ENCODE measurements around the gene CTNNA3.

Gene CTNNA3

DNA sequence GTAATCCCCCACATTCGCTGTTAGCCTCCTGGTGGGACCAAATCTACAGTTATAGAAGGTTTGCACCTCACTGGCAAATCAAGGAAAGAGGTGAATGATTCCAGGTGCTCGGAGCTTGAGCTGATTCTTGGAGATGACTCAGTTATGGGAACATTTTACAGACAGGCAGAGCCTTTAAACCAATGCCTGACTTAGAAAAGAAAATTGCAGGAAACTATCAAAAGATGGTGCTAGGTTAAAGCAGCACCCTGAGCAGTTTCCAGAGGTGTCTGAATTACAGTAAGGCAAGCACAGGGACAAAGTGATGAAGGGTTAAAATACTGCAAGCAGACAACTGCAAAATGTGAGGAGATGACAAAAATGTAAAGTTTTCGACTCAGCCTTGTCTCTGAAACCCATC lies 767.2 kb downstream of the CTNNA3 start:
- TF ChIP-seq, protein P1, sequence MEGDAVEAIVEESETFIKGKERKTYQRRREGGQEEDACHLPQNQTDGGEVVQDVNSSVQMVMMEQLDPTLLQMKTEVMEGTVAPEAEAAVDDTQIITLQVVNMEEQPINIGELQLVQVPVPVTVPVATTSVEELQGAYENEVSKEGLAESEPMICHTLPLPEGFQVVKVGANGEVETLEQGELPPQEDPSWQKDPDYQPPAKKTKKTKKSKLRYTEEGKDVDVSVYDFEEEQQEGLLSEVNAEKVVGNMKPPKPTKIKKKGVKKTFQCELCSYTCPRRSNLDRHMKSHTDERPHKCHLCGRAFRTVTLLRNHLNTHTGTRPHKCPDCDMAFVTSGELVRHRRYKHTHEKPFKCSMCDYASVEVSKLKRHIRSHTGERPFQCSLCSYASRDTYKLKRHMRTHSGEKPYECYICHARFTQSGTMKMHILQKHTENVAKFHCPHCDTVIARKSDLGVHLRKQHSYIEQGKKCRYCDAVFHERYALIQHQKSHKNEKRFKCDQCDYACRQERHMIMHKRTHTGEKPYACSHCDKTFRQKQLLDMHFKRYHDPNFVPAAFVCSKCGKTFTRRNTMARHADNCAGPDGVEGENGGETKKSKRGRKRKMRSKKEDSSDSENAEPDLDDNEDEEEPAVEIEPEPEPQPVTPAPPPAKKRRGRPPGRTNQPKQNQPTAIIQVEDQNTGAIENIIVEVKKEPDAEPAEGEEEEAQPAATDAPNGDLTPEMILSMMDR (IDR thresholded peaks at IDR 0.05; ENCODE audit: low read depth, low read length): no peak
- DNase-seq (ENCODE audit: low read depth in 2 of 2): no peak

GRCh38 chr10:66927971-66928770 lies 767.8 kb downstream of the CTNNA3 start:
- DNase-seq (ENCODE audit: low read depth in 2 of 2): peak; percentile 1 to 46
- TF ChIP-seq, protein P1 (IDR thresholded peaks at IDR 0.05; ENCODE audit: low read depth, low read length): no peak
- H3K4me3 ChIP-seq (replicated peaks in 1 of 2; ENCODE audit: low read depth in 2 of 2, low read length in 2 of 2): peak overlapping the region in 1 of 2 donors; percentile 39

More for the DNA sequence above, 767.2 kb downstream of the CTNNA3 start:
- no peak overlapping the region for H3K4me3 ChIP-seq (replicated peaks in 1 of 2; ENCODE audit: low read depth in 2 of 2, low read length in 2 of 2)

DNA sequence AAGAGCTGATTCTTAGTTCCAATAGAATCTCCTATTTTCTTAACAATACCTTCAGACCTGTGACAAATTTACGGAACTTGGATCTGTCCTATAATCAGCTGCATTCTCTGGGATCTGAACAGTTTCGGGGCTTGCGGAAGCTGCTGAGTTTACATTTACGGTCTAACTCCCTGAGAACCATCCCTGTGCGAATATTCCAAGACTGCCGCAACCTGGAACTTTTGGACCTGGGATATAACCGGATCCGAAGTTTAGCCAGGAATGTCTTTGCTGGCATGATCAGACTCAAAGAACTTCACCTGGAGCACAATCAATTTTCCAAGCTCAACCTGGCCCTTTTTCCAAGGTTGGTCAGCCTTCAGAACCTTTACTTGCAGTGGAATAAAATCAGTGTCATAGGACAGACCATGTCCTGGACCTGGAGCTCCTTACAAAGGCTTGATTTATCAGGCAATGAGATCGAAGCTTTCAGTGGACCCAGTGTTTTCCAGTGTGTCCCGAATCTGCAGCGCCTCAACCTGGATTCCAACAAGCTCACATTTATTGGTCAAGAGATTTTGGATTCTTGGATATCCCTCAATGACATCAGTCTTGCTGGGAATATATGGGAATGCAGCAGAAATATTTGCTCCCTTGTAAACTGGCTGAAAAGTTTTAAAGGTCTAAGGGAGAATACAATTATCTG lies 768.6 kb downstream of the CTNNA3 start:
- no peak overlapping the region for H3K4me3 ChIP-seq (replicated peaks in 1 of 2; ENCODE audit: low read depth in 2 of 2, low read length in 2 of 2)
- TF ChIP-seq, protein P1 (IDR thresholded peaks at IDR 0.05; ENCODE audit: low read depth, low read length): no peak
- DNase-seq (ENCODE audit: low read depth in 2 of 2): peak in 1 of 2 donors; percentile 1

GRCh38 chr10:66926841-66927240 lies 769.2 kb downstream of the CTNNA3 start:
- no peak for DNase-seq (ENCODE audit: low read depth in 2 of 2)
- TF ChIP-seq, protein P1 (IDR thresholded peaks at IDR 0.05; ENCODE audit: low read depth, low read length): no peak
- H3K4me3 ChIP-seq (replicated peaks in 1 of 2; ENCODE audit: low read depth in 2 of 2, low read length in 2 of 2): no peak overlapping the region

GRCh38 chr10:66925896-66926715 lies 769.9 kb downstream of the CTNNA3 start, which contains the start of gene LRRTM3:
Gene LRRTM3, plus strand, starts transcription at chr10:66926036.
- peak; percentile 76 to 87 for DNase-seq (ENCODE audit: low read depth in 2 of 2)
- peak within 1 kb of the TSS in 1 of 2 donors; percentile 46 for H3K4me3 ChIP-seq (replicated peaks in 1 of 2; ENCODE audit: low read depth in 2 of 2, low read length in 2 of 2)

GRCh38 chr10:66925373-66925772 lies 770.6 kb downstream of the CTNNA3 start:
- no peak overlapping the region for H3K4me3 ChIP-seq (replicated peaks in 1 of 2; ENCODE audit: low read depth in 2 of 2, low read length in 2 of 2)
- TF ChIP-seq, protein P1 (IDR thresholded peaks at IDR 0.05; ENCODE audit: low read depth, low read length): no peak
- DNase-seq (ENCODE audit: low read depth in 2 of 2): no peak

More at GRCh38 chr10:66925896-66926715, 769.9 kb downstream of the CTNNA3 start, which contains the start of gene LRRTM3:
- TF ChIP-seq, protein P1 (IDR thresholded peaks at IDR 0.05; ENCODE audit: low read depth, low read length): peak; percentile 77
